GM19099 (cell line): ENCODE data around the gene LMF1.

Experiments used
- POLR2A ChIP-seq: IDR thresholded peaks from 3 replicates; pipeline ENCODE4 v1.6.1; 2011; ENCODE audit warnings: low read depth; ENCODE audit not compliant: insufficient read length; ENCODE audit errors: extremely low read depth

LMF1 gene

DNA sequence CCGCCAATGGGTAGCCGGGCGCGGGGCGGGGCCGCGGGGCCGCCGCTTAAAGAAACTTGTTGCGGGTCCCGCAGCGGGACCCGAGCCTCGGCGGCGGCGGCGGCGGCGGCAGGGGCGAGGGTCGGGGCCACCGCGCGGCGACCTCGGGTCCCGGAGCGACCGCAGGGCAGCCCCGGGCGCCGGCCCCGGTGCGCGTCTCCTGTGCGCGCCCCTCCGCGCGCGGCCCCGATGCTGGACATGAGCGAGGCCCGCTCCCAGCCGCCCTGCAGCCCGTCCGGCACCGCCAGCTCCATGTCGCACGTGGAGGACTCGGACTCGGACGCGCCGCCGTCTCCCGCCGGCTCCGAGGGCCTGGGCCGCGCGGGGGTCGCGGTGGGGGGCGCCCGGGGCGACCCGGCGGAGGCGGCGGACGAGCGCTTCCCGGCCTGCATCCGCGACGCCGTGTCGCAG is 10.9 kb upstream of the LMF1 start, which contains the start of gene SOX8:
Gene SOX8, plus strand, starts transcription at position 76 of the 450 bp plus-strand sequence. Its CDS starts 153 bp downstream, at position 229.
- no peak for TF ChIP-seq POLR2A

DNA sequence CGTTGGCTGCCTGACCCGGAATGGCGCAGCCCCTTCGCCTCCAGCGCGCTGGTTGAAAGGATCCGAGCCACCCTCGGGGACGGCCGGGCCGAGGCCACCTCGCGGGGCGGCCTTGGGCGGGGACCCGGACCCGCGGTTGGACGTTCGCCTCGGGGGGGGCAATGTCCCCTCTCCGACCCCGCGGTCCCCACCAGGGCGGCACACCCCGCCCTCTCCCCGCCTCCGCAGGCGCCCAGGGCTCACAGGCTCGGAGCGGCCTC is 9.7 kb upstream of the LMF1 start:
- TF ChIP-seq POLR2A: no peak

DNA sequence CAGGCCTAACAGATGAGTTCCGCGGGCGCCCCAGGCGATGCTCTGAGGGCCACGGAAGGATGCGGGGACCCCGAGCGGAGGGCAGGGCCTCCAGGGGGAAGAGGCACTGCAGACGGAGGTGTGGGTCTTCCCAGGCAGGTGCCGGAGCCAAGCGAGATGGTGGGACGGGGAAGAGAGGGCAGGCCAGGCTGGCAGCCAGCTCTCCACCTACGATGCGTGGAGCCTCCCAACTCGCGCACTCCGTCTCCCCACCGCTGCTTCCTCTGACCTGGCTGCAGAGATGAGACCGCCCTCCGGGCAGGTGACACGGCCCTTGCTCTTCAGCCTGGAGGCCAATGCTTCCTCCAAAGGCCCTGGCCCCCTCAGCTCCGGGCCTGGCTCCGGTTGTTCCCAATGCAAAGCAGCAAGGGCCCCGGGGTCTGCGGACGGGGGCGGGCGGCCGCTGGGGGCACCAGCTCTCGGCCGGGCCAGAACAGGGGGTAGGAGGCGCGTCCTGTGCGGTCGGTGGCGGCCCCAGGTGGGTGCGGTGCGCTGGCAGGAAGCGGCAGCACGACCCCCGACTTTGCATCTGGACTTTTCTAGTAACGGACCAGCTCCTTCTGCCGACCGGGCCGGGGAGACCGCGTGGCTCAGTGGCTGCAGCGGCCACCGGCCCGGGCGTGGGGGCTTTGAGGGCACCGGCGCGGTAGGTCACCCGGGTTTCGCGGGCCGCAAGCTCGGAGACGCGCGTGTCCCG is 9.2 kb upstream of the LMF1 start:
- TF ChIP-seq POLR2A: no peak

DNA sequence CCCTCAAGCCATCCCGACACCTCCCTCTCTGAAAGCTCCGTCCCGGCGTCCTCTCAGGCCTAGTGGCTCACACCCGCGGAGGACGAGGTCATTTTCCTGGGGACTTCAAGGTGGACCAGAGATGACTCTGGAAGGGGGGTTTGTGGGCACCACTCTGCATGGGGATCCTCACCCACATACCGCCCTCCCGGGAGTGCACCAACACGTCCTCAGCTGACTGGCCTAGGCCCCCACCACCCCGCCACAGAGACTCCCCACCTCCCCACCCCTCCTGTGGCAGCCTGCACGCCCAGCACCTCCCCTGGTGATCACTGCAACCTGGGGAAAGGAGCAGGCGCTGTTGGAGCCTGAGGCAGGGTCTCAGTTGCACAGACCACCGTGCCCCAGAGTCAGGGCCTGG is 8.4 kb upstream of the LMF1 start:
- no peak for TF ChIP-seq POLR2A

DNA sequence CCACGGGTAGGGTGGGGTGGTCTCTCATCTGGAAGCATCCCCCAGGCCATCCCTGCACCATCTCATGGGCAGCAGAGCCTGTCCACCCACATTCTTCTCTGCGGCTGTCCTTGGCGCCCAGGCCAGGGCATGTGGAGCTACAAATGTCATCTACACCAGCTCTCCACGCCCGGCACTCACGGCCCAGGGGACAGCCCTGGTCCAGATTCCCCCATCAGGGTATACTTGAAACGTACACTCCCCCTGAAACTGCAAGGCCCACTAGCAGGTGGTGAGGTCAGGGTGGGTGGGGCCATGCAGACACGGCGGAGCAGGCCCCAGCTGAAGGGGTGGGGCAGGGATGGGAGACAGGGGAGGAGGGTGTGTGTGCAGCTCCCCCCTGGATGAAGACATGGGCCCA is 7.6 kb upstream of the LMF1 start:
- no peak for TF ChIP-seq POLR2A

DNA sequence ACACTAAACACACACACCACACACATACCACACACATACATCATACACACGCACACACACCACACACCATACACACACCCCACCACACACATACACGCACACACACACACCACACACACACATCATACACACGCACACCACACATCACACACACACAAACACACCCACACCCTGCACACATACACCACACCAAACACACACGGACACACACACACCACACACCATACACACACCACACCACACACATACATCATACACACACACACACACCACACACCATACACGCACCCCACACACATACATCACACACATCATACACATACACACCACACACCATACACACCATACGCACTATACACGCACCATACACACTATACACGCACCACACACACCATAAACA is 7.1 kb upstream of the LMF1 start:
- TF ChIP-seq POLR2A: no peak

DNA sequence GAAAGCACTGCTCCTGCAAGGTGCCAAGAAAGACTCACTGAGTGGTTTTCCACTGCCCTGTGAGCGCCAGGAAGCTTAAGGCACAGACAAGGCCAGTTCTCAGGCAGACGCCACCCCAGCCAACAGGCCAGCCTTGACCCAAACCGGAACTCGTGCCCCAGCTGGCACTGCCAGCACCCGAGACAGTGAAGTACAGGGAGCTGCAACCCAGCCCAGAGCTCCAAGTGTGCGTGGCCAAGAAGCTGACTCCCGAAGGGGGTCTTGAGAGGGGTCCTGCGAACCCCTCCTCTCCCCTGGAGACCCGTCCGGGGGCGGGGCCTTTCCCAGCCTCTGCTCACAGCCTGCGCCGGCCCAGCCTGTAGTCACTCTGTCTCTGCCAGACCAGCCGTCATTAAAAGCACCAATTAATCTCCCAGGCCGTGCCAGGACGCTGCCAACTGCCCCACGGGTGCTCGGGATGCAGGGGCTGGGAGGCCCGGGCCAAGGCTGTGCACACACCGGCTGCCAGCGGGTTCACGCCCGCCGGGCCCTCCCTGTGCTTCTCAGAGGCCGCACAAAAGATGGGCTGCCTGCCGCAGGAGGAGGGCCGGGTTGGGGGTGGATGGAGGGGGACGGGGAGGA is 6.4 kb upstream of the LMF1 start:
- no peak for TF ChIP-seq POLR2A

DNA sequence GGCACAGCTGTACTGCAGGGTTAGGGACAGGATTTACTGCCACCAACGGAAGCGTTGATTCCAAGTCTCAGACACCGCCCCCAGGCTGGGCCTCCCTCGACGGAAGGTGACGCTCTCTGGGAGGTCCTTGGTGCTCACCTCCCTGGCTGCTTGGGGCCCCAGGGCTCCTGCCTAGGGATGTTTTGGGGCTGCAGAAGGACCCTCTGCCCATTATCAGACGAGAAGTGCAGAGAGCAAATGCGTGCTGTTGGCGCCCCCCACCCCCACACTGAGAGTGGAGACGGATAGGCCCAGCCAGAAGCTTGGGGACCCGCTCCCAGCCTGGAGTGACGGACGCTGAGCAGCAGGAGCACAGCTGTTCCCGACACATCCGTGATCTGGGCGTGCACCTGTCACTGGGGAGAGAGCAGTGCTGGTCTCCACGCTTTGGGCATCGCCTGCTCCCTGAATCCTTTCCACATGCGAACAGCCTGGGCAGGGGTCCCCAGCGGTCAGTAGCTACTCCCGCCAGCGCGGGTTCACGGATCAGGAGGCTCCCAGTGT is 5.7 kb upstream of the LMF1 start:
- TF ChIP-seq POLR2A: no peak

DNA sequence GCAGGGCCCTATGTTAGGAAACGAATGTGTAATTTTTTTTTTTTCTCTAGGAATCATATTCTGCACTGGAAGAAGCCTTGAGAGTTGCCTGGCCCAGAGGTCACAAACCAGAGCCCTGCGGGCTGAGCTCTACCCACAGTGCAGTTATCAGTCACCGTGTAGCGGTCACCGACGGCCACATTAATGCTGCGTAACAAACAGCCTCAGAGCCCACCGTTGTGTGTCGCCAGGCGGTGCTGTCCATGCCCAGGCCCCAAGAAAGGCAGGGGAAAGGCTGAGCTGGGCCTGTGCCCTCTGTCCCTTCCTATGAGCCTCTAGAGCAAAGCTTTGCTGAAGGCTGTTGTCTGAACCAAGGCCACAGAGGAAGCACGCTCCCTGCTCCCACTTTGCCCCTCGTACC is 4.5 kb upstream of the LMF1 start:
- no peak for TF ChIP-seq POLR2A

DNA sequence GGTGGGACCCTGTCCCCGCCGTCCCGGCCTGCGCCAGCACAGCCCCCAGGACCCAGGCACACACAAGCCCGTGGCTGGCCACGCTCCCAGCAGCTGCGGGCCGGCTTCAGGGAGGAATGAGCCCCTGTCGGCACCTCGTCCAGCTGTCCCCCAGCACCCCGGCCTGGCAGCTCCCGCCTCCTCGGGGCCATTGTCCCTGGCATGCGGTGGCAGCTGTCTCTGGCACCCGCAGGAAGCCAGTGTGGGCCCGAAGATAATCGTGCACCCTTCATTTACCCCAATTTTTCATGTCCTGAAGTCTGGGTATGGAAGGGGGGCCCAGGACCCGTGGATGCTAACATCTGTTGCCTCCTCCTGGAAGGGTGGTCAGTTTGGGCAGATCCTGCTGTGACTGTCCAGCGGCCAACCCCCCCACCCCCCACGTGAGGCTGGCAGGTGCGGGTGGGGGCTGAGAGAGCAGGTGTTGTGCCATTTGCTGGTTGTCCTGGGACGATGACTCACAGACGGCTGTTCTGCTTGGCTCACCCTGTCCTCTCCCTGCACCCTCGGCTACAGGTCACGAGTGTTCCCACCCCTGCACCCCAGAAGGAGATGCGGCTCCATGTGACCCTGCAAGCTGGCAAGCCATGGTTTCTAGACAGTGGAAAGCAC is 4.0 kb upstream of the LMF1 start:
- TF ChIP-seq POLR2A: no peak

DNA sequence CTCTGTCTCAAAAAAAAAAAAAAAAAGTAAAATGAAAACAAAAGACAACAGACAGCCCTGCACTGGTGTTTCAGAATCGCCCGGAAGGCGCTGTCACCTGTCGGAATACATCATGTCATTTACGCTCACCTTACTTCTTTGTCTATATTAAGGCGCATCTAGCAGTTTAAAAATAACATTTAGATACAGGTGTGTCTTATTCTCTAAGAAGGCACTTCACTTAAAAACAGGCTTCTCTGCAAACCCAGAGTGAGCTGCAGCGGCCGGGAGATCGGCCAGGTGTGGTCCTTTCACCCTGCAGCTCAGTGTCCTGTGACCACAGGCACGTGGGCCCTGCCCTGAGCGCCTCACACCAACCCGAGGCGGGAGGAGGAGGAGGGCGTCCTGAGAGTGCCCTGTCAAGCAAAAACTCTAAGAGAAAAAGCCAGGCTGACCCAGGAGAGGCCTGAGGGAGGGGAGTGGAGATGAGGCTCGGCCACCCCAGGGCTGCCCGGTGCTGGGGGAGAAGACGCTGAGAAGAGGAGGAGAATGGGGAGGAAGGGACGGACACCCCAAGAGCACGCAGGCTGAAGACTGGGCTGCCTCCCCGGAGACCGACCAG is 3.3 kb upstream of the LMF1 start:
- no peak for TF ChIP-seq POLR2A

DNA sequence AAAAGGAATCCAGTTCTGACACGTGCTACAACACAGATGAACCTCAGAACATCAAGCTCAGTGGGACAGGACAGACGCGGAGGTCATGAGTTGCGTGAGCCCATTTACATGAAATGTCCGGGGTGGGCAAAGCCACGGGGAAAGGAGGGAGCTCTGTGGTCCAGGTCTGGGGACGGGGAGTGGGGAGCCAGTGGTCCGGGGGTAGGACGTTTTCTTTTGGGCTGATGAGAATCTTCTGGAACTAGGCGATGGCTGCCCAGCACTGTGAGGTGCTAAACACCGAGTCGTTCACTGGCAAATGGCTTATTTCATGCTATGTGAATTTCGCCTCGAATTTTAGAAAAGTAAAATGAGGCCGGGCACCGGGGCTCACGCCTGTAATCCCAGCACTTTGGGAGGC is 2.6 kb upstream of the LMF1 start:
- no peak for TF ChIP-seq POLR2A

DNA sequence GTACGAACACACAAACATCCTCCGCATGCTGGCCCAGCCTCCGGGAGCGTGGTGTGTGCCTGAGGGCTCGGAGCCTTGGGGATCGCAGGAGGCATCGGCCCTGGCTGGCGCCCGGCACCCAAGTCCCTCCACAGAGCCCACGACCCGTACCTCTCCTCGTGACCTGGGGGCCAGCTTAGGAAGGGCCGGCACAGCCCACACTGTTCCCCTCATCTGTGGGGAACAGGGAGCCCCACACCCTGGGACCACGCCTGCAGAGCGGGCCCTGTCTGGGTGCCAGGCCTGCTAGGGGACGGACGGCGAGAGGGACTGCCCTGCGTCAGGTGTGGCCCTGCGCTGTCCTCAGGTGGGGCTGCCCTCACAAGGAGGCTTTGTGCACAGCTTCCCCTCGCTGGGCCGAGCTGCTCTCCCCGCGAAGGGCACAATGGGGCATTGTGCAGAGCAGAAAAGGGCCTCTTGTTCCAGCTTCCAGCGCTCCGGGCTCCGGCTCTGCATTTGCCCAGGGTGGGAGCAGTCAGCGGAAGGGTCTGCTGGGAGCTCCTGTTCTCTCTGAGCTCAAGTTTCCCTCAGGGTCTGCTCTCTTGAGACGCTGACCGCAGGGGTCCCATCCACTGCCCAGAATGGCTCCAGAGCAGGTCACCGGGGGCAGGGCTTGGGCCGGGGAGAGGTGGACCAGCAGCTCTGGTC is 1.7 kb upstream of the LMF1 start:
- no peak for TF ChIP-seq POLR2A

DNA sequence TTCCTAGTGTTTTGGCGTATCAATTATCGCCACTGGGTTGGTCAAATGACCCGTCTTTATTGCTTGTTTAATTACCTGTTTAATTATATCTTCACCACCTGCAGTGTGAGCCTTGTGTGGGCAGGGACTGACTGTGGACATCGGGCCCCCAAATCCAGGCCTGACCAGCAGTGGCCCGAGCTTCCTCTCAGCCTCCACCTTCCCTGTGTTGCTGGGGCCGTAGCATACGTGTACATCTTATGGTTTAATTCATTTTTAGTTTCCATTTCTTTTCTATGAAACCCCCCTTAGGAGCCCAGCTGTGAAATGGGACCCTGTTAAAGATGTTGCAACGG is 1.2 kb upstream of the LMF1 start:
- no peak for TF ChIP-seq POLR2A

DNA sequence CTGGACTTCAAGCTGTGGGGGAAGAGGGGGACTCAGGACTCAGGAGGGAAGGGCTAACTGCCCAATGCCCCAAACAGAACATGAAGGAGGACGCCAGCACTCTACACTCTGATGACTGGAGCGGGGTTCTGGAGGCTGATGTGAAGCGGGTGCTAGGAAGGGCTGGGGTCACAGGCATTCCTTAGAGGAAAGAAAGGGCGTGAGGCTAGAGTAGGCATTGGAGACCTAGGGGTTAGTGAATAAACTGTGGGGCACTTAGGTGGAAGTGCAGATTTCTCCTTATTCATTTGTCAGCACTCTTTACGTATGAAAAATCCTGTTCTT is 760 bp upstream of the LMF1 start:
- TF ChIP-seq POLR2A: no peak
